RCC 7860 (cell line): ENCODE measurements around the gene ZBTB34.

Experiments
- DNase-seq: peaks from one replicate; pipeline ENCODE4 v3.0.0-alpha.2; 2015; ENCODE audit warnings: low spot score
- FAIRE-seq: peaks from 2 replicates; lab custom pipeline; 2012; peaks lifted over from hg19 to GRCh38; lab: Jason Lieb, UNC

ZBTB34 gene

DNA sequence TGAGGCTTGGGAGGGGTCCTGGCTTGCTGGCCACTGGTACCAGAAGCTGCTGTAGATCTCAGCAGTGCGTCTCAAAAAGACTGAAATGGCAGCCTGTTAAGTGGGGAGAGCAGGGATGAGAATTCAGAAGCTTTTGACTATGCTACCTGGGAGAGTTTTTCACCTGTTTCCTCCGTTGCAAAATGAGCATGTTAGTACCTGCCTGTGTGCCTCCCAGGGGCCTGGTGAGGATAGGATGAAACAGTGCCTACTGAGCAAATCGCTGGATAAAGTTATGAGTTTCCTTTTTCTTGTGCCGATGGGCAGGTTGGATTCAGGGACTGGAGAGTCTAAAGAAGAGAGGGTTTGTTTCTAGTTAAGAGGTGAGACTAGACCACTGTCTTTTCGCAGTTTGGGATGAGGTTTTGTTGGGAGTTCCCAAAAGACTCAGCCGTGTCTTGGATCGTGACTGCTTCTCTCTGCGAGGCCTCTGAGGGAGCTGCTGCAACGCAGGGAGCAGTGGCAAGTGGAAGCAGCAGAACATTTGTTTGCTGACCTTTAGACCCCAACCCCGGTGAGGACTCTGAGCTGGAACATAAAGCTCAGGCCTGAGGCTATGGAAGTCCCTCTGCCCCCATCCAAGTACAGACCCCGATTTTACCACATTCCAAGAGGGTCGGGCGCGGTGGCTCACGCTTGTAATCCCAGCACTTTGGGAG is 55.6 kb downstream of the ZBTB34 start:
- DNase-seq (no peak), FAIRE-seq (no peak)

DNA sequence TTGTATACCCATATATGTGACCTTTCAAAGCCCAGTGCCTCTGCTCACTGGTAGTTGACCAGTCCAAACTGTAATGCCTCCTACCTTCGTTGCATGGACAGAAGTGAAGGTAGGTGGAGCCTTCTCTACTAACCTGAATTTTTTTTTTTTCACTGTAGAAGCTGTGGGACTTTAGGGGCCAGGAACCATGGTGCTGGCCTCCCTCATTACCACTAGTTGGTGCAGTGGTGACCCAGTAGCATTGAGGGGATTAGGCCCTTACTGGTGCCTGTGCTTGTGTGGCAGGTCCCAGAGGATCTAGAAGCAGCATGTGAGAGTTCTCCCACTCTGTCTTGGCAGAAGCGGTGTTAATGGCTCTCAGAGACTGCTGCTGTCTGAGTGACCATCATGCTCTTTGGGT is 56.5 kb downstream of the ZBTB34 start:
- FAIRE-seq (no peak), DNase-seq (no peak)

DNA sequence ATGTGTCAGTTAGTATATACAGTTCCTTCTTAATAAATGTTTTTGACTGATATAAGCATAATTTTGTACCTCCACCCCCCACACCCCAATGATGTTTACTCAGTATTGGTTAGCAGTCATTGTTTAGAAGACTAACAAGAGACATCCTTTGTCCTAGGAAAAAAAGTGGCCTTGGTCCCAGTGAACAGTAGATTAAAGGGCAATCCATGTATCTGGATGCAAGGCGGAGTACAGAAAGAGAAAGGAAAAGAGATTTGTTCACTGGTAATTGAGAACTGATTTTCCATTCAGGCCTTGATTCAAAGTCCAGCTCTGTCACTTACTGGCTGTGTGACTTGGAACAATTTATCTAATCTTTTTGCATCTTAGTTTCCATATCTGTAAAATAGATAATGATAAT is 58.8 kb downstream of the ZBTB34 start:
- FAIRE-seq = no peak

DNA sequence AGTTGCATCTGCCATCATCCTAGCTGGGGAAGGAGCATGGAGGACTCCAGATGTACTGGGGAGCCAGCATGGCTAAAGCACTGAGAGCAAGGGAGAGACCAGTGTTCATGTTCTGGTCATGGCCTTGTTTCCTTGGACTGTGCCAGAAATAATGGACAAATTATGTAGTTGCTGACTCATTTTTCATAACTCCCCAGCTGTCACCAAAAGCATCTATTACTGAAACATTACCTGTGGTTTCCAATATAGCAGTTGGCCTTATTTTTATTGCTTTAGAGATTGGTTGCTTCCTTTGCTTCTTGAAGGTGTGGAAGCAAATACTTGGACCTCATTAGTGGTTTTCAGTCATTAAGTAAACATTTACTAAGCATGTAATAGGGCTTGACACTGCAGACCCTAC is 65.4 kb downstream of the ZBTB34 start:
- FAIRE-seq (no peak), DNase-seq (no peak)

More for the DNA sequence above, 58.8 kb downstream of the ZBTB34 start:
- DNase-seq = no peak

DNA sequence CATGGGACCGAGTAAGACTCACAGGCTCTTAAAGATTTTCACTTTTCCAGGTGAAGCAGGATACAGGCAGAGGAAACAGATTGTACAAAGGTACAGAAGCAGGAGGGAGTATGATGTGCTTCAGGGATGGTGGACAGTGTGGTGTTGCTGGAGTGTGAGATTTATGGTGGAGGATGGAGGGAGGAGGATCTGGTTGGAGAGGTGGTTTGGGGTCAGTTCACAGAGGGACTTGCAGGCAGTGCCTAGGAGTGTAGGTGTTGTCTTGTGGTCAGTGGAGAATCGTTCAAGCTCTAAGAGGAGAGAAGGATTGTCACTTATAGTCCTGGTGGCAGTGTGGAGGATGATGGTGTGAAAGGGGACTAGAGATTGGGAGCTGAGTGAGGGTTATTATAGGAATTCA is 65.9 kb downstream of the ZBTB34 start:
- FAIRE-seq (no peak), DNase-seq (no peak)

DNA sequence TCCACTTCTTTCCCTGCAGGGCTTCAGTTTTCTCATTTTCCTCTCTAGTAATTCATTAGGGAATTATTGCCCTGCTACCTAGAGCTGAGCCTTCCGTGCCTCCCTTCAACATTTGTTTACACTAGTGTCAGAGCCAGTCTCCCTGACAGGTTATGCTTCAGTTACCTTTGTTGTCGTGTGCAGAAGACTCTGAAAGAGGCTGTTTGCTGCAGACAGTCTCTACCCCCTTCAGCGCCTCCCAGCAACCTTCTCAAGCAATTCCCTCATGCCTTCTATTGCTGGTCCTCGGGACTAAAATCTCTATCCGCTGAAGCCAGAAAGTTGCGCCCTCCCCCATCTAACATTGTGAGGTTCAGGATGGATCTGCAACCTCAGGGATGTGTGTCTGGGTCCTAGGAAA is 67.0 kb downstream of the ZBTB34 start:
- no peak for DNase-seq
- FAIRE-seq = no peak

DNA sequence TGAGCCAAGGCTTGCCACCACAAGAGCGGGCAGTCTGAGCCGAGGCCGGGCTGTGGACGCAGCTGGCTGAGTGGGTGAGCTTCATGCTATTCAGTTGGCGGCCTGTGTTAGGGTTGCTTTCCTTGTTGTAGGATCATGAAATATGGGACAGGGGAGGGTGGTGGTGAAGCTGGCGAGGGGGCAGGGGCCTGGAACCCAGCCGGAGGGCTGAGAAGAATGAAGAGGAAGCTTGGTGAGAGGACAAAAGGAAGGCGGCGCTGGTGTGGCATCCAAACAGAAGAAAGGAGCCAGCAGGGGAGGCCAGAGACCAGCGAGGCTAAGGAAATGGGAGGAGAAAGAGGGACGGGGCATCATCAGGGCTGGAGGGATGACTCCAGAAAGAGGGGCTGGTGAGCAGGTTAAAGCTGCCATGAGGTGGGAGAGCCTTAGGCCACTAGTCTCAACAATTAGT is 72.5 kb downstream of the ZBTB34 start:
- DNase-seq (no peak), FAIRE-seq (no peak)

DNA sequence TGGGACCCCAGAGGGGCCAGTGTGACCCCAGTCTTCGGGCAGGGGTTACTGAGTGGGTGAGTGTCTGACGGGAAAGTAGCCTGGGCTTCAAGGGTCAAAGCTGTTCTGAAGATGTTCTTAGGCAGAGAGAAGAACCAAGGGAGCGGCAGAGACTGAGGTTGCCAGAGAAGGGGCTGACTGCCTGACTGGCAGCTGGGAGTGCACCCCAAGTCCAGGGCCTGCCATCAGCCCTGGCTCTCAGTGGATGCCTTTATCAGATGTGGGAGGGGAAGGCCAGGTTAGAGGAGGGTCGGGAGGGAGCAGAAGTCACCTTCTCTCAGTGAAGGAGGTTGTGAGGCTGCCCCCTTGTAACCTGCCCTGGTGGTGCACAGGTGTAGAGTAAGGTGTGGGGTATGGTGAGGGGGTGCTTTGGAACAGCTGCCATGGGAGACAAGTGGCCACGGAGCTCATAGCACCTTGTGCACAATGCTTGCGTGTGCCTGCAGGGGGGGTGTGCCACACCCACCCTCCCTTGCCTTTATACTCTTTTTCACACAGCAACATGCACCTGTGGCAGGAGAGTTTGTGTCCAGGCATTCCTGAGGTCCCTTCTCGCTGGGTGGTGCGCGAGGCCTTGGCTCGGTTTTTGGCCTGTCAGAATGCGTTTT is 73.0 kb downstream of the ZBTB34 start:
- FAIRE-seq = no peak
- no peak for DNase-seq

DNA sequence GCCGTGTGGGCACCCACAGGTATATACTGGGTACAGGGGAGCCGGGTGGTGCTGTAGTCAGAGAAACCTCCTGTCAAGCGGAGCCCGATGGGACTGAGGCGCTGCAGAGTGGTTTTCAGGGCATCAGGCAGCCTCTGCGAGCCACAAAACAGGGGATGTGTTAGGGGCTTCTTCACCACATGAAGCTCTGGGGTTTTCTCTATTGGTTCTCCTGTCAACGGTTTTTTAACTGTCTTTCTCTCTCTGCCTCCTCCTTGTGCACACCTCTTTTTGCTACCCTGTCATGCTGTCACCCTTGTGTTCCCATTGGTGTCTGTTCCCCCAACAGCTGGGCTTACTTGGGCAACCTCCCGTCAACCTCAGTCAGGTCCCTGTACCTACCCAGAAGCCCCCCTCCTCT is 74.0 kb downstream of the ZBTB34 start:
- DNase-seq = no peak
- FAIRE-seq = no peak
